ENCODE results near the gene LYRM7.
"Not testable (repeated sequence)": the region's sequence is repeated elsewhere in the genome, so short reads cannot be mapped to it uniquely, and the experiment has no call there.

GRCh38 chr5:131127244-131127643, 43.5 kb upstream of the LYRM7 start:
- not testable (repeated sequence) for TF ChIP-seq EZH2 (IDR thresholded peaks at IDR 0.05; ENCODE audit: insufficient read depth, poor library complexity, severe bottlenecking); EZH2phosphoT487 (IDR thresholded peaks at IDR 0.05; ENCODE audit: insufficient read depth, low read depth)

Data from GM23248 (cell line).